ENCODE data around the gene KCNJ1.

Gene KCNJ1

GRCh38 chr11:128867277-128867676 lies at the start of gene KCNJ1:
TSS of gene KCNJ1 (minus strand) at chr11:128867296. CDS start at chr11:128840243, 27,053 bp downstream.
- H3K9me3 ChIP-seq (ENCODE audit: insufficient read depth, low read length) = no peaks in the 10 kb centered on the region
- peaks cover 4% of the 10 kb centered on the region for H3K4me1 ChIP-seq (ENCODE audit: insufficient read depth, insufficient read length)
- H3K36me3 ChIP-seq (ENCODE audit: insufficient read depth, insufficient read length, low read length) = no peaks in the 10 kb centered on the region
- TF ChIP-seq YY1 (IDR thresholded peaks at IDR 0.05; ENCODE audit: insufficient read depth, insufficient read length) (no peak), ZNF274 (IDR thresholded peaks at IDR 0.05; ENCODE audit: low read depth, low read length) (no peak), SUZ12 (IDR thresholded peaks at IDR 0.05; ENCODE audit: extremely low read depth, insufficient read depth, insufficient read length) (no peak)
- DNase-seq (ENCODE audit: low read depth, low spot score) = no peak
- no peaks in the 10 kb centered on the region for H3K27me3 ChIP-seq (ENCODE audit: insufficient read depth, insufficient read length)
- H3K9ac ChIP-seq (ENCODE audit: insufficient read length, low read depth) = no peak within 1 kb of the TSS
- no peak within 1 kb of the TSS for H3K4me3 ChIP-seq (ENCODE audit: insufficient read length, low read depth)

GRCh38 chr11:128916681-128917080 lies 49.6 kb upstream of the KCNJ1 start:
- Histone ChIP-seq H3K4me3 (ENCODE audit: insufficient read length, low read depth) (no peak overlapping the region), H3K27me3 (ENCODE audit: insufficient read depth, insufficient read length) (no peaks in the 10 kb centered on the region), H3K9ac (ENCODE audit: insufficient read length, low read depth) (no peak overlapping the region), H3K36me3 (ENCODE audit: insufficient read depth, insufficient read length, low read length) (no peaks in the 10 kb centered on the region), H3K4me1 (ENCODE audit: insufficient read depth, insufficient read length) (no peaks in the 10 kb centered on the region), H3K9me3 (ENCODE audit: insufficient read depth, low read length) (peaks cover 4% of the 10 kb centered on the region; the same call in 1 of the 2 replicates)
- no peak for DNase-seq (ENCODE audit: low read depth, low spot score)
- no peak for TF ChIP-seq YY1 (IDR thresholded peaks at IDR 0.05; ENCODE audit: insufficient read depth, insufficient read length)
- TF ChIP-seq SUZ12 (IDR thresholded peaks at IDR 0.05; ENCODE audit: extremely low read depth, insufficient read depth, insufficient read length) = no peak
- TF ChIP-seq ZNF274 (IDR thresholded peaks at IDR 0.05; ENCODE audit: low read depth, low read length) = no peak

DNA sequence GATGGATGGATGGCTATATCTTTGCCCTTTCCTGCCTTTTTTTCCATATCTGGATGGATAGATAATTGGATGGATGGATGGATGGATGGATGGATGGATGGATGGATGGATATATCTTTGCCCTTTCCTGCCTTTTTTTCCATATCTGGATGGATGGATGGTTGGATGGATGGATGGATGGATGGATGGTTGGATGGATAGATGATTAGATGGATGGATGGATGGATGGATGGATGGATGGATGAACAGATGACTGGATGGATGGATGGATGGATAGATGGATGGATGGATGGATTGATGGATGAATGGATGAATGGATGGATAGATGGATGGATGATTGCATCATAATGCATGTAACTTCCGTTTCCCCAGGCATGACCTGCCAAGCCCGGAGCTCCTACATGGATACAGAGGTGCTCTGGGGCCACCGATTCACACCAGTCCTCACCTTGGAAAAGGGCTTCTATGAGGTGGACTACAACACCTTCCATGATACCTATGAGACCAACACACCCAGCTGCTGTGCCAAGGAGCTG lies 49.0 kb upstream of the KCNJ1 start:
- no peak overlapping the region for H3K4me3 ChIP-seq (ENCODE audit: insufficient read length, low read depth)
- TF ChIP-seq ZNF274 (IDR thresholded peaks at IDR 0.05; ENCODE audit: low read depth, low read length) = no peak
- no peak for TF ChIP-seq SUZ12 (IDR thresholded peaks at IDR 0.05; ENCODE audit: extremely low read depth, insufficient read depth, insufficient read length)
- no peak for TF ChIP-seq YY1 (IDR thresholded peaks at IDR 0.05; ENCODE audit: insufficient read depth, insufficient read length)

GRCh38 chr11:128915149-128915521 lies 48.0 kb upstream of the KCNJ1 start:
- Histone ChIP-seq H3K9me3 (ENCODE audit: insufficient read depth, low read length) (peaks cover 6% of the 10 kb centered on the region; the same call in 1 of the 2 replicates), H3K36me3 (ENCODE audit: insufficient read depth, insufficient read length, low read length) (no peaks in the 10 kb centered on the region), H3K9ac (ENCODE audit: insufficient read length, low read depth) (no peak overlapping the region), H3K27me3 (ENCODE audit: insufficient read depth, insufficient read length) (no peaks in the 10 kb centered on the region), H3K4me3 (ENCODE audit: insufficient read length, low read depth) (no peak overlapping the region), H3K4me1 (ENCODE audit: insufficient read depth, insufficient read length) (no peaks in the 10 kb centered on the region)
- DNase-seq (ENCODE audit: low read depth, low spot score) = no peak
- no peak for TF ChIP-seq SUZ12 (IDR thresholded peaks at IDR 0.05; ENCODE audit: extremely low read depth, insufficient read depth, insufficient read length)
- TF ChIP-seq YY1 (IDR thresholded peaks at IDR 0.05; ENCODE audit: insufficient read depth, insufficient read length) = no peak
- no peak for TF ChIP-seq ZNF274 (IDR thresholded peaks at IDR 0.05; ENCODE audit: low read depth, low read length)

More for the DNA sequence above, 49.0 kb upstream of the KCNJ1 start:
- no peak for DNase-seq (ENCODE audit: low read depth, low spot score)
- no peak overlapping the region for H3K9ac ChIP-seq (ENCODE audit: insufficient read length, low read depth)
- no peaks in the 10 kb centered on the region for H3K4me1 ChIP-seq (ENCODE audit: insufficient read depth, insufficient read length)
- no peaks in the 10 kb centered on the region for H3K27me3 ChIP-seq (ENCODE audit: insufficient read depth, insufficient read length)
- H3K9me3 ChIP-seq (ENCODE audit: insufficient read depth, low read length) = peaks cover 6% of the 10 kb centered on the region; the same call in 1 of the 2 replicates
- H3K36me3 ChIP-seq (ENCODE audit: insufficient read depth, insufficient read length, low read length) = no peaks in the 10 kb centered on the region

DNA sequence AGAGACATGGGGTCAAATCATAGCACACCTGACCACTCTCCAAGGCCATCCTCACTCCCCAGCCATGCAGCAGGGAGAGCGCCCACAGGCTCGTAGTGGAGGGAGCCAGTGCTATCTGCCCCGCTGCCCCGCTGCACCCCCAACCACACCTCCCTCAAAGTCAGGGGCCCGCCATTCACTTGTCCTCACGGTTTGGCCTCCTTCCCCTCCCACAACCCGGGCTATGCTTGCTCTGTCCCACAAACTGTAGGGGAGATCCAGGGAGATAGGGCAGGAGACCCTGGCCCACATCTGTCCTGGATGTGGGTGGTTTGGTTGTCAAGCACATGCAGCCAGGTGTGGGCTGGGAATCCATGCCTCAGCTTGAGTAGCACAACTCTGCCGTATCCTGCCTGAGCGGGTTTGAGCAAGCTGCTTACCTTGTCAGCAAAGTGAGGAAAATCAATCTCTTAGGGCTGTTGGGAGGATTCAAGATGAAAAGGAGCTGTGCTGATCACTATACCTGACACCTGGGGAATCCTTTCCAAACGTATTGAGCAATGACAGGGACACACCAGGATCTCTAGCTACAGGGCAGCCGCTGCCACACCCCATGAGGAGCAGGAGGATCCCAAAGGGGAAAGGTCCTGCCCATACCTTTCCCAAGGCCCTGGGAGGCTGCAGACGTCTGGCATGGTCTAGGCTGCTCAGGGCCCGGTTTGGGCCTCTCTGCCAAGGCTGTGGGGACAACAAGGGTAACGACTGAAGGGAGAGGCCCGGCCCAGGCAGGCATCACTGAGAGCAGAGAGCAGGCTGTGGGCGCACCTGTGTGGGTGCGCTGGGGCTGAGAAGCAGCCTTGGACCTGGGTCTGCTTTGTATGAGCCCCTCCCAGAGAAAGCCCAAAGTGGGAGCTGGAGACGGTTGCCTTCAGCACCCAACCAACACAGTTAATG lies 47.4 kb upstream of the KCNJ1 start:
- H3K4me1 ChIP-seq (ENCODE audit: insufficient read depth, insufficient read length) = no peaks in the 10 kb centered on the region
- no peak overlapping the region for H3K4me3 ChIP-seq (ENCODE audit: insufficient read length, low read depth)
- H3K36me3 ChIP-seq (ENCODE audit: insufficient read depth, insufficient read length, low read length) = no peaks in the 10 kb centered on the region
- DNase-seq (ENCODE audit: low read depth, low spot score) = no peak
- no peak for TF ChIP-seq SUZ12 (IDR thresholded peaks at IDR 0.05; ENCODE audit: extremely low read depth, insufficient read depth, insufficient read length)
- no peak for TF ChIP-seq YY1 (IDR thresholded peaks at IDR 0.05; ENCODE audit: insufficient read depth, insufficient read length)
- no peak for TF ChIP-seq ZNF274 (IDR thresholded peaks at IDR 0.05; ENCODE audit: low read depth, low read length)
- peaks cover 6% of the 10 kb centered on the region; the same call in 1 of the 2 replicates for H3K9me3 ChIP-seq (ENCODE audit: insufficient read depth, low read length)
- H3K9ac ChIP-seq (ENCODE audit: insufficient read length, low read depth) = no peak overlapping the region
- no peaks in the 10 kb centered on the region for H3K27me3 ChIP-seq (ENCODE audit: insufficient read depth, insufficient read length)

DNA sequence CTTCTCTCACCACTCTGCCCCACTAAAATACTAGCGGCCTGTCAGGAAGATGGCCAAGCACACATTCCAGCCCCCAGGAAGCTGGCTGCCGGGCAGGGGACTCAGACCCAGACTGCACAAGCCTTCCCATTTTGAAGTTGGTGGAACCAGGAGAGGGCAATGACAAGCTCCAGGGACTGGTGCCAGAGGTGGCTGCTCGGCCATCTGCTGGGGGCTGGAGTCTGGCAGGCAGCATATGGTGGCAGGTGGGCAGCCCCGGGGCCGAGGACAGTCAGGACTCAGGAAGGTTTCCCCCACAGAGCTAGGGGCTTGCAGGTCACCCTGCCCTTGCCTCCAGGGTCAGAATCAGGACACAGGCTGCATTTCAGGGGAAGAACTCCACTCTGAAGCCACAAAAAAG lies 46.7 kb upstream of the KCNJ1 start:
- Histone ChIP-seq H3K36me3 (ENCODE audit: insufficient read depth, insufficient read length, low read length) (no peaks in the 10 kb centered on the region), H3K4me3 (ENCODE audit: insufficient read length, low read depth) (no peak overlapping the region), H3K27me3 (ENCODE audit: insufficient read depth, insufficient read length) (no peaks in the 10 kb centered on the region), H3K9ac (ENCODE audit: insufficient read length, low read depth) (no peak overlapping the region), H3K9me3 (ENCODE audit: insufficient read depth, low read length) (peaks cover 6% of the 10 kb centered on the region; the same call in 1 of the 2 replicates), H3K4me1 (ENCODE audit: insufficient read depth, insufficient read length) (no peaks in the 10 kb centered on the region)
- DNase-seq (ENCODE audit: low read depth, low spot score) = no peak
- no peak for TF ChIP-seq YY1 (IDR thresholded peaks at IDR 0.05; ENCODE audit: insufficient read depth, insufficient read length)
- no peak for TF ChIP-seq SUZ12 (IDR thresholded peaks at IDR 0.05; ENCODE audit: extremely low read depth, insufficient read depth, insufficient read length)
- no peak for TF ChIP-seq ZNF274 (IDR thresholded peaks at IDR 0.05; ENCODE audit: low read depth, low read length)

DNA sequence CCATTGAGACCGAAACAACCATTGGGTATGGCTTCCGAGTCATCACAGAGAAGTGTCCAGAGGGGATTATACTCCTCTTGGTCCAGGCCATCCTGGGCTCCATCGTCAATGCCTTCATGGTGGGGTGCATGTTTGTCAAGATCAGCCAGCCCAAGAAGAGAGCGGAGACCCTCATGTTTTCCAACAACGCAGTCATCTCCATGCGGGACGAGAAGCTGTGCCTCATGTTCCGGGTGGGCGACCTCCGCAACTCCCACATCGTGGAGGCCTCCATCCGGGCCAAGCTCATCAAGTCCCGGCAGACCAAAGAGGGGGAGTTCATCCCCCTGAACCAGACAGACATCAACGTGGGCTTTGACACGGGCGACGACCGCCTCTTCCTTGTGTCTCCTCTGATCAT lies 44.6 kb upstream of the KCNJ1 start:
- Histone ChIP-seq H3K36me3 (ENCODE audit: insufficient read depth, insufficient read length, low read length) (no peaks in the 10 kb centered on the region), H3K4me1 (ENCODE audit: insufficient read depth, insufficient read length) (no peaks in the 10 kb centered on the region), H3K9ac (ENCODE audit: insufficient read length, low read depth) (no peak overlapping the region), H3K9me3 (ENCODE audit: insufficient read depth, low read length) (peaks cover 6% of the 10 kb centered on the region; the same call in 1 of the 2 replicates), H3K27me3 (ENCODE audit: insufficient read depth, insufficient read length) (no peaks in the 10 kb centered on the region), H3K4me3 (ENCODE audit: insufficient read length, low read depth) (no peak overlapping the region)
- DNase-seq (ENCODE audit: low read depth, low spot score) = no peak
- TF ChIP-seq ZNF274 (IDR thresholded peaks at IDR 0.05; ENCODE audit: low read depth, low read length) (no peak), YY1 (IDR thresholded peaks at IDR 0.05; ENCODE audit: insufficient read depth, insufficient read length) (no peak), SUZ12 (IDR thresholded peaks at IDR 0.05; ENCODE audit: extremely low read depth, insufficient read depth, insufficient read length) (no peak)

All from NT2/D1 (cell line).